GM18517 (cell line): Measurements from ENCODE around the gene CTAG1A.
"Not testable (repeated sequence)": the region's sequence is repeated elsewhere in the genome, so short reads cannot be mapped to it uniquely, and the experiment has no call there.

ENCODE experiments used
- ATAC-seq: cut with Tn5 transposase; IDR thresholded peaks from one replicate; pipeline ENCODE4 v1.9.1; 2021; ENCODE audit warnings: mild to moderate bottlenecking, moderate library complexity; ENCODE audit not compliant: unreplicated experiment

Gene CTAG1A

GRCh38 chrX:154570361-154570760 is 14.6 kb upstream of the CTAG1A start:
- not testable (repeated sequence) for ATAC-seq

GRCh38 chrX:154573061-154573460 is 11.9 kb upstream of the CTAG1A start:
- not testable (repeated sequence) for ATAC-seq

- not testable (repeated sequence) for ATAC-seq
Measured at GRCh38 chrX:154575076-154575475, 9.9 kb upstream of the CTAG1A start.

- not testable (repeated sequence) for ATAC-seq
Measured at GRCh38 chrX:154582994-154583393, 1.9 kb upstream of the CTAG1A start.

GRCh38 chrX:154590415-154590814 is 5.5 kb downstream of the CTAG1A start:
- ATAC-seq: not testable (repeated sequence)

- no peak for ATAC-seq
Measured at GRCh38 chrX:154592505-154592904, 7.6 kb downstream of the CTAG1A start.

- no peak for ATAC-seq
Measured at GRCh38 chrX:154593201-154593600, 8.3 kb downstream of the CTAG1A start.

GRCh38 chrX:154594491-154594890 is 9.6 kb downstream of the CTAG1A start:
- ATAC-seq: no peak

GRCh38 chrX:154595559-154596249 is 10.8 kb downstream of the CTAG1A start:
- no peak for ATAC-seq

GRCh38 chrX:154596290-154596929 is 11.5 kb downstream of the CTAG1A start:
- ATAC-seq: no peak

- no peak for ATAC-seq
Measured at GRCh38 chrX:154597221-154597620, 12.3 kb downstream of the CTAG1A start.

- no peak for ATAC-seq
Measured at GRCh38 chrX:154598656-154599055, 13.7 kb downstream of the CTAG1A start.

- ATAC-seq: no peak
Measured at GRCh38 chrX:154599531-154599930, 14.6 kb downstream of the CTAG1A start.

GRCh38 chrX:154600759-154601374 is 15.9 kb downstream of the CTAG1A start:
- ATAC-seq: no peak

- no peak for ATAC-seq
Measured at GRCh38 chrX:154602226-154602625, 17.3 kb downstream of the CTAG1A start.

- no peak for ATAC-seq
Measured at GRCh38 chrX:154602766-154603437, 18.0 kb downstream of the CTAG1A start.

- ATAC-seq: no peak
Measured at GRCh38 chrX:154603438-154604430, 18.8 kb downstream of the CTAG1A start.

- no peak for ATAC-seq
Measured at GRCh38 chrX:154605566-154605965, 20.6 kb downstream of the CTAG1A start.

- no peak for ATAC-seq
Measured at GRCh38 chrX:154607370-154607769, 22.4 kb downstream of the CTAG1A start.

- not testable (repeated sequence) for ATAC-seq
Measured at GRCh38 chrX:154607976-154608375, 23.0 kb downstream of the CTAG1A start.
